ENCODE data around the gene CHST5.

The CHST5 gene

GRCh38 chr16:75535901-75536300 is at the start of gene CHST5:
Gene CHST5 (minus strand): TSS chr16:75536108. CDS start chr16:75530384, 5,724 bp downstream.
- DNase-seq: no peak

DNA sequence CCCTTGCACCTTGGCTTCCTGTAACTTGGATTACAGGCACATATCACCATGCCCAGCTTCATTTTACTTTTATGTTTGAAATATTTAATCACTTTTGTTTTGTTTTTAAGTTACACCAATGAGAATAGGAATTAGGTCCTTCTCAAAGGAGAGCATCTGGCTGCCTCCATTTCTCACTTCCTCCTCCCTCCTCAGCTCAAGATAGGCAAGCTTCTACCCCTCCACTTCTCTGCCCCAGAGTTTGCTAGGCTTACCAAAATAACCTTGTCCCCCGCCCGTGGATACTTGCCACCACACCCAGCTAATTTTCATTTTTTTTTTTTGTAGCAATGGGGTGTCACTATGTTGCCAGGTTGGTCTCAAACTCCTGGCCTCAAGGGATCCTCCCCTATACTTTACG is 48.2 kb upstream of the CHST5 start:
- no peak for DNase-seq

- DNase-seq: no peak
These were observed 43.5 kb upstream of the CHST5 start for GRCh38 chr16:75579281-75579834.

DNA sequence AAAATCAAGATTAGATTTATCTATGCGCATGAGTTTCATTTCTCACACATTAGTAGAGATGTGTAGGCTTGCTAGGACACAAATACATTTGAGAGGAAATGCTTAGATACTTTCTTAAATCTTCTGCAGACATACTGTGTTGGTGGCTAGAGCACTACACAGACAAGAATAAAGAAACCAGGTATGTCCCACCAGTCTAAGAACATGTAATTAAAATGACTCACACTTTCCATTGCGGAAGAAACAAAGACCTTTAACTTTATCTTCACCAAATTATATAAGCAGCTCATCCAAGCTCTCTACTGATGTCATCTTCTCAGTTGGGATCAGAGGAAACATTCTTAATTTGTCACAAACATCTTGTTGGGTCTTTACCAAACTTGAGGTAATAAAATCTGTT is 42.8 kb upstream of the CHST5 start:
- DNase-seq: no peak

DNA sequence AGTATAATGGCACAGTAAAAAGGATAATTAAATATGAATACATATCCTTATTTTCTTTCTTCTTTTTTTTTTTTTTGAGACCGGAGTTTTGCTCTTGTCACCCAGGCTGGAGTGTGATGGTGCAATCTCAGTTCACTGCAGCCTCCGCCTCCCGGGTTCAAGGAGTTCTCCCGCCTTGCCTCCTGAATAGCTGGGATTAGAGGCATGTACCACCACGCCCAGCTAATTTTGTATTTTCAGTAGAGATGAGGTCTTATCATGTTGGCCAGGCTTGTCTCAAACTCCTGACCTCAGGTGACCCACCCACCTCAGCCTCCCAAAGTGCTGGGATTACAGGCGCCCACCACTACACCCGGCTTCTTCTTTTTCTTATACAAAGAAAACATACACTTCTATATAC is 42.3 kb upstream of the CHST5 start:
- DNase-seq: no peak

- no peak for DNase-seq
These were observed 40.5 kb upstream of the CHST5 start for GRCh38 chr16:75576384-75576811.

DNA sequence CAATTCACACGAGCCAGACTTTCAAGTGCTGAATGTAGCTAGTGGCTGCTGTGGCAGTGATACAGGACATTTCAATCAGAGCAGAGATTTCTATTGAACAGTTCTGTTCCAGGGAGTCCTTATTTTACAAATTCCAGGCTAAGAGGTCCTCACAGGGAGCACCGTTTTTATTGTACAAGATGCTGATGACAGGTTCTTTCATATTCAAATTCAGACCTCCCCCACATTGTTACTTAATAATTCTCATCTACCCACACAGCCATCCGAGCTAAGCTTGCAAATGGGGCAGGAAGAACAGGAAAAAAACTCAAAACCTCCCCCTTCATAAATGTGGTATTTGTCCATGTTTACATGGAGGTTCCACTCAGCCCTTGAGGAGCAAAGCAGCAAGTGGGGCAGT is 40.0 kb upstream of the CHST5 start:
- DNase-seq: no peak

DNA sequence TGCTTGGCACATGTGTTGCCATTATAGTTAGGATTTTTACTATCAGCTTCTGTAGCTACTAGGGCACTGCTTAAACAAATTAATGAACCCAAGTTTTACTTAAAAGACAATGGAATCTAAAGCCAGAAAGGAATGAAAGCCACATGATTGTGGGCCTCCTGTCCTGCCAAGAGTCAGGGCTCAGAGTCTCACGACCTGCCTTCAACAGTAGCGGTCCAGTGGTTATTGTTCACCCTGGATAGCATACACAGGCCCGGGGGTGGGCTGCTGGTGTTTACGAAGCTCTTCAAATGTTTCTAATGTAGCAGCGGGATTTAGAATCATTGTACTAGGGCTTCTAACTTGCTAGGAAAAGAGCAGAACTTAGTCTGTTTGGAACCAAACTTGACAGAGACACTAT is 38.0 kb upstream of the CHST5 start:
- DNase-seq: no peak

DNA sequence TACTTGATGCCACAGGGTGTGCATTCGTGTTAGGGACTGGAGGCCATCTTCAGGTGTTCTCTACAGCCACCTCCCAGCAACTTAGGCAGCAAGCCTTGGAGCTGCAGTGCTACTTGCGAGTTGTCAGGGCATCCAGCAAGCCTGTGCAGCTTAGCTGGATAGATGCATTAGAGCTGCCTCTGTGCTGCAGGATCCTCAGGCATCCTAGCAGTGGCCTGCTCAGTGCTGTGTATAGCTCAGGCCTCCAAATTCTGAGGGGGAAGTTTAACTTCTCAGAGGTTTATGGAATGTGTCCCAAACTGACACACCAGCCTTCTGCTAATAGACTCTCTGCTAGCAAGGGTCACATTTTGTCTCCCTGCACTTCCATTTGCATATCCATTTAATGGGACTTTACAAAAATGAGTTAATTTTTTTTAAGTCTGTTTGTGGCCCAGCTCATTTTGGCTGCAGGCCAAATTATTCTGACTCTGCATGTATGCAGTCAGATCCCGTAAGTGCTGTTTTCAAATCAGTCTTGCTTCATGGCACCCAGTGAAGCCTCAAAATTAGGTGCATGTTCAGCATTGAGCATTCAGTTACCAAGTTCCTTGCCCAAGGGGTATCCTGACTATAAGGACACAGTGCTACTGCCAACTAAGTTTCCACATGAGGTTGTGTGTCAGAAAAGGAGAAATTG is 37.1 kb upstream of the CHST5 start:
- DNase-seq: no peak

DNA sequence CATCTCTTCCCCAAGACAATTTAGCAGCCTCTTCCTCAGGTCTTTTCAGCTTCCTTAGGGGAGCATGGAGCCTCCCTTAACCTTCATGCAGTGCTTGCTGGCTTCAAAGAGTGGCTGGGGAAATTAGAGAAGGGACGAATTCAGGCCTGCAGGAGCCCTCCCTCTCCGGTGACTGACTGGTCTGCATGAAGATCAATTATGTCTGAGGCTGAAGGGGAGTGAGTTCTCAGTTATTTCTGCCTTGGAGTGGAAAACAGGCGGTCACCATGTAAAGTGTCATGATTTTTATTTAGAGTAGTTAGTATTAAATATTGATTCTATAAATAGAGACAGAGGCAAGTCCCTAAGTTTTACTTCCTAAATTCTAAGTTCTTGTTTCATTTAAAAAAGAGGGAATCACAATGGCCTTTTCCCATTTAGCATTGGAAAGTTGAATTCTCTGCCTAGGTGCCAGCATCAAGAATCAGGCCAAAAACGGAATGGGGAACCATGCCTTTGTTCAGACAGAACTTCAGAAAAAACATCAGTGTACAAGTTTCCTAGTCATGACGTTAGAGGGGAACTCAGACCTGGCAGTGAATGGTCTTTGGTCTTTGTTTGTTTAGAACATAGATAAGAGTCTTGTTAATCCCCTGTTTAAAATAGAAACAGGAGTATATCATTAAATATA is 34.6 kb upstream of the CHST5 start:
- DNase-seq: no peak

GRCh38 chr16:75567911-75568310 is 32.0 kb upstream of the CHST5 start:
- no peak for DNase-seq

GRCh38 chr16:75566758-75567255 is 30.9 kb upstream of the CHST5 start:
- DNase-seq: no peak

GRCh38 chr16:75566040-75566757 is 30.3 kb upstream of the CHST5 start, which contains the start of gene GABARAPL2:
Gene GABARAPL2 (plus strand): TSS chr16:75566379. CDS start chr16:75566487, 108 bp downstream.
- DNase-seq: peak; percentile 18

DNA sequence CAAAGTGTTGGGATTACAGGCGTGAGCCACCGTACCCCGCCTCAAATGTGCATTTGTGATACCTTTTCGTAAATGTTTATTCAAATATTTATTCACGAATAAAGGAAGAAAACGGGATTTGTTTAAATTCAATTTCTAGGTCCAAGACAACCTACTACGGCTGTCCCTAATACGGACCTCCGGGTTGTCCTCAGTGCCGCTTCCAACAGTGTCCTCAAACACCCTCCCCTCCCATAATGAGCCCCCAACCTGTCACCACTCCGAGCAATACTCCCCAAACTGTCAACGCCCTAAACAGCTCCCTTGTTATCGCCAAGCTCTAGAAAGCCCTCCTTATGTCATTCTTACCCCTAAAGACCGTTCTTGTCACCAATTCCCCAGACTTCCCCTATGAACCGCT is 29.7 kb upstream of the CHST5 start:
- no peak for DNase-seq

GRCh38 chr16:75559564-75560372 is 23.9 kb upstream of the CHST5 start:
- DNase-seq: no peak

GRCh38 chr16:75558846-75559401 is 23.0 kb upstream of the CHST5 start:
- DNase-seq: no peak

DNA sequence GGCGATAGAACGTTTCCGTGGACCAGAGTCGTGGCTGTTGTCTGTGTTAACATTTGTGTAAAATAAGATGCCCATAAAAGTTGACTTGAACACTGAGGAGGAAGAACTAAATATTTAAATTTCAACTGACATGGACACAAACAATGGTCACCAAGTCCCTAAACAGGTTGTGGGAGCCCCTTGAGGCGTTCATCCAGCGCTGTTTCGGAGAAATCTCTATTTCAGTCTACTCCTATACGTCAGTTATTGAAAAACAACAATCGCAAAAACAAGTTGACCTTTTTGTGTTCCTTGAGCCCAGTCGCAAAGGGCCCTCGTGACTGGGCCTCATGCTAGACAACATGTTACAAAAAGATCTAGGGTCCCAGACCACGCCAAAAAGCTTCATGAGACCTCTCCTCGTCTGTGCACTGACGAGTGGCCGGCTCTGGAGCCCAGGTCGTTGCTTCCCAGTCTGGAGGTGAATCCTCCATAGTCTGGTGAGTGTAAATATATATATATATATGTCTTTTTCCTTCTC is 20.6 kb upstream of the CHST5 start:
- DNase-seq: no peak

GRCh38 chr16:75555707-75556430 is 20.0 kb upstream of the CHST5 start, which contains the start of gene TMEM231:
Gene TMEM231 (minus strand): TSS chr16:75556252. CDS start chr16:75556209, 43 bp downstream.
- peak; percentile 78 for DNase-seq

DNA sequence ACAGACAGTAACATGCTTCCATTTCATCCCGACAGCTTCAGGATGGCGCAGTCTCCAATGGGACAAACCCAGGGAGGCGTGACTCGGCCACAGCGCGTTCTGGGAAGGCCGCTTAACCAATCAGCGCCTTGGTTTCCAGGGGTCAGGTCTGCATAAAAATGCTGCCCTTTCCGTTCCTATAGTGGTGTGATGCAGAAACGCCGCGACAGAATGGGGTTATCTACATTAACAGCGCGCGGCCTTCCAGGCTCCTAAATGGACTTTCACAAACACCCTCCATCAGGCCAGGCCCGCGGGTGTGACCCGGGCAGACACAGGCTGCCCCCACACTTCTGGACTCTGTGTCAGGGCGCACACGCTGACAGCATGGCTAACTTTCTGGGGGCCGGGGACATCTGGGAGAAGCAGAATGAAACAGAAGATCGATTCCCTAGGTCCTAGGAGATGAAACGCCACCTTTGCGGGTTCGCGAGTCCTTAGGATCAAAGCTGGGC is 19.4 kb upstream of the CHST5 start:
- DNase-seq: peak; percentile 64

GRCh38 chr16:75552951-75553350 is 17.0 kb upstream of the CHST5 start:
- DNase-seq: no peak

DNA sequence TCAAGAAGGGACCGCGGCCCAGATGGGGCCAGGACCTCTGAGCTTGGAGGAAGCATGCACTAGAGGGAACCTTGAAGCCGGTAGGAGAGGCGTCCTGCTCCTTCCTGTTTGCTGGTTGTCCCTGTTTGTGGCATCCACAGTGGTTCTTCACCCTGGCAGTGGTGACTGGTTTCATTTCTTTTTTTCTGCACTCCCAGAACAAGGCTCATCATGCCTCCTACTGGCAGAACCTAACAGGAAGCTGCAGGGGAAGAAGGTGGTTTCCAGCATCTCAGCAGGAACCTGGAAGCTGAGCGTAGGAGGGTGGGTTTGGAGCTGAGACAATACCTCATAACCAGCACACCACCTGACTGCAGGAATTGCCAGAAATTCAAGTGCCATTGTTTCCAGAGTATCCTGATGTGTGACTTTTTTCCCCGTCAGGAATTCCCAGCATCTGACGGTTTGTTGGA is 14.3 kb upstream of the CHST5 start:
- no peak for DNase-seq

Measured in GF-D8 (cell line).